Measurements from ENCODE around the gene PPP6R2. TPM values are rescaled to one million over a fixed set of nuclear protein-coding genes. Genes with fewer than 3 reads are reported as not detected.

The PPP6R2 gene
- total RNA-seq, 2 donors from 2014 or later = 80.6 to 107 TPM

DNA sequence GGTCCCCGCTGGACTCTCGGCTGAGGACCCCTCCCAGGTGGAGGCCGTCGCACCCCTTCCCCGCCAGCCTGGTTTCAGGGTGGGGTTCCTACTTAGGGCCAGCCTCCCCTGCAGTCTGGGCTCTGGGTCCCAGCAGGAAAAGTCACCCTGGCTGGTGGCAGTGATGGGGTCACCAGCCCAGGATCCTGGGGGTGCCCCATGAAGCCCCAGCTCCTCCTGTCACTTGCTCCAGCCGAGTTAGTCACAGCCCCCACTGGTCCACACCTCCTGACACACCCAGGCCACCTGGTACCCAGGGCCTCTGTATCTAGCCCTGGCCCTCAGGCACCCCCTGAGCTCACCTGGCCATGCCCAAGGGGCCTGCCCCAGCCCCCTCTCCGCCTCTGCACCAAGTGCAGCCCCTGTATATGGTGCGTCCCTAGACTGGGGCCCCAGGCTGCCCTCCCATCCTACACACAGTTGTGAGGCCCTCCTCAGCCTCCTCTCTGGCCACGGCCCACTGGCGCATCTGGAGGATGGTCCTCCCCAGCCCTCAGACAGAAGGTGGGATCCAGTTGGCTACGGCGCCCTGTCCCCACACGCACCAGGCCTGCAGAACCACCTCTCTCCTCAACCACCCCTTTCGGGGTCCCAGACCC, 42.4 kb upstream of the PPP6R2 start:
- Histone ChIP-seq H3K27ac (peak overlapping the region in 1 of 2 donors; percentile 91), H3K9me3 (no peaks in the 10 kb centered on the region)
- intact Hi-C loops (cut with DNase I) = no loop called here

DNA sequence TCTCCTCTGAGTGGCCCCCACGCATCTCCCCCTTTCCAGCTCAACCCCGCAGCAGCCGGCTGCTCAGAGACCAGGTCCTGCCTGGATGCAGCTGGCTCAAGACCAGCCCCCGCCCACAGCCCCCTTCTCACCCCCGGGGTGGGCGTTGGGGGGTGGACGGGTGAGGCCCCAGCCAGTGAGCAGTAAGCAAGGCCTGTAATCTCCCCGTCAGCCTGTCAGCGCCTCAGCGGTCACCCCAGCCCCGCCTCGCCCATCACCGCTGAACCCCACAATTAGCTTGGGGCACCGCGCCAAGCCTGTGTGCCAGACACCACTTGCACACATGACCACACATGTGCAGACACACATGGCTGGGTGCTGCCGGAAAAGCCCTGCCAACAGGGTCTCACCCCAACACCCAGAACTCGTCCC, 41.5 kb upstream of the PPP6R2 start:
- no peaks in the 10 kb centered on the region for H3K36me3 ChIP-seq
- no peaks in the 10 kb centered on the region for H3K27me3 ChIP-seq (replicated peaks; ENCODE audit: insufficient read depth)
- WGBS = 31% methylated on average over 16 of the region's 17 CpGs
- H3K27ac ChIP-seq = peak overlapping the region; percentile 91 to 94
- H3K9me3 ChIP-seq = no peaks in the 10 kb centered on the region
- intact Hi-C loops (cut with DNase I) = no loop called here
- TF ChIP-seq POLR2AphosphoS5 (IDR thresholded peaks at IDR 0.05) (no peak), POLR2A (IDR thresholded peaks at IDR 0.05) (no peak)
- TF ChIP-seq, protein P1, sequence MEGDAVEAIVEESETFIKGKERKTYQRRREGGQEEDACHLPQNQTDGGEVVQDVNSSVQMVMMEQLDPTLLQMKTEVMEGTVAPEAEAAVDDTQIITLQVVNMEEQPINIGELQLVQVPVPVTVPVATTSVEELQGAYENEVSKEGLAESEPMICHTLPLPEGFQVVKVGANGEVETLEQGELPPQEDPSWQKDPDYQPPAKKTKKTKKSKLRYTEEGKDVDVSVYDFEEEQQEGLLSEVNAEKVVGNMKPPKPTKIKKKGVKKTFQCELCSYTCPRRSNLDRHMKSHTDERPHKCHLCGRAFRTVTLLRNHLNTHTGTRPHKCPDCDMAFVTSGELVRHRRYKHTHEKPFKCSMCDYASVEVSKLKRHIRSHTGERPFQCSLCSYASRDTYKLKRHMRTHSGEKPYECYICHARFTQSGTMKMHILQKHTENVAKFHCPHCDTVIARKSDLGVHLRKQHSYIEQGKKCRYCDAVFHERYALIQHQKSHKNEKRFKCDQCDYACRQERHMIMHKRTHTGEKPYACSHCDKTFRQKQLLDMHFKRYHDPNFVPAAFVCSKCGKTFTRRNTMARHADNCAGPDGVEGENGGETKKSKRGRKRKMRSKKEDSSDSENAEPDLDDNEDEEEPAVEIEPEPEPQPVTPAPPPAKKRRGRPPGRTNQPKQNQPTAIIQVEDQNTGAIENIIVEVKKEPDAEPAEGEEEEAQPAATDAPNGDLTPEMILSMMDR (IDR thresholded peaks at IDR 0.05) = no peak
- no peak for DNase-seq (ENCODE audit: low spot score)
- peaks cover 74% of the 10 kb centered on the region for H3K4me1 ChIP-seq (replicated peaks)
- peak overlapping the region in 1 of 2 donors; percentile 15 for H3K4me3 ChIP-seq

More for the DNA sequence above, 42.4 kb upstream of the PPP6R2 start:
- WGBS = 81% methylated on average over 14 of the region's 14 CpGs
- TF ChIP-seq, protein P1 (IDR thresholded peaks at IDR 0.05) = no peak
- TF ChIP-seq POLR2AphosphoS5 (IDR thresholded peaks at IDR 0.05) = no peak
- no peak for TF ChIP-seq POLR2A (IDR thresholded peaks at IDR 0.05)
- no peak for DNase-seq (ENCODE audit: low spot score)
- Histone ChIP-seq H3K4me3 (no peak overlapping the region), H3K36me3 (no peaks in the 10 kb centered on the region), H3K27me3 (replicated peaks; ENCODE audit: insufficient read depth) (no peaks in the 10 kb centered on the region), H3K4me1 (replicated peaks) (peaks cover 75% of the 10 kb centered on the region)

DNA sequence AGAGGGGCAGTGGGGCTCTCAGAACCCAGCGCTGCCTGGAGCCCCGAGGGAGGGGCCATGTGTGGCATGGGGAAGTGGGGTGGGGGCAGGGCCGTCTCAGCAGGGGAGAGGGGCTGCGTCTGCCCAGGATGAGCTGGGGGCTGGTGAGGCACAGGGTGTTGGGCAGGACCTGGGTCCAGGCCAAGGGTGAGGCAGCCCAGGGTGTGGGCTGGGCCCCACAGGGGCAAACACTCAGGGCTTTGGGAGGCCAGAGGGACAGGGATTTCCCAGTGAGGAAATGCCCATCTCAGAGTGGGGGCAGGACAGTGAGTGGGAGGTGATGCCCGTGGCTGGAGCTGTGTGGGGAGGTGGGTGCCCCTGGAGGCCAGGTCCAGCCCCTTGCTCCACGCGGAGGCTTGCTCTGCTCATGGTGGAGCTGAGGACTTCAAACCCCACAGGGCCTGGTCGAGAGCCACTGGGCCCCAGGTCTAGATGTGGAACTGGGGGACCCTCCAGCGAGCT, 41.0 kb upstream of the PPP6R2 start:
- WGBS = 19% methylated on average over 9 of the region's 9 CpGs
- H3K27ac ChIP-seq = peak overlapping the region; percentile 91 to 94
- H3K4me3 ChIP-seq = peak overlapping the region in 1 of 2 donors; percentile 15
- H3K4me1 ChIP-seq (replicated peaks) = peaks cover 69% of the 10 kb centered on the region
- intact Hi-C loops (cut with DNase I) = no loop called here
- TF ChIP-seq POLR2AphosphoS5 (IDR thresholded peaks at IDR 0.05) = no peak
- TF ChIP-seq, protein P1 (IDR thresholded peaks at IDR 0.05) = no peak
- no peak for TF ChIP-seq POLR2A (IDR thresholded peaks at IDR 0.05)
- H3K27me3 ChIP-seq (replicated peaks; ENCODE audit: insufficient read depth) = no peaks in the 10 kb centered on the region
- H3K9me3 ChIP-seq = no peaks in the 10 kb centered on the region
- H3K36me3 ChIP-seq = no peaks in the 10 kb centered on the region
- no peak for DNase-seq (ENCODE audit: low spot score)

DNA sequence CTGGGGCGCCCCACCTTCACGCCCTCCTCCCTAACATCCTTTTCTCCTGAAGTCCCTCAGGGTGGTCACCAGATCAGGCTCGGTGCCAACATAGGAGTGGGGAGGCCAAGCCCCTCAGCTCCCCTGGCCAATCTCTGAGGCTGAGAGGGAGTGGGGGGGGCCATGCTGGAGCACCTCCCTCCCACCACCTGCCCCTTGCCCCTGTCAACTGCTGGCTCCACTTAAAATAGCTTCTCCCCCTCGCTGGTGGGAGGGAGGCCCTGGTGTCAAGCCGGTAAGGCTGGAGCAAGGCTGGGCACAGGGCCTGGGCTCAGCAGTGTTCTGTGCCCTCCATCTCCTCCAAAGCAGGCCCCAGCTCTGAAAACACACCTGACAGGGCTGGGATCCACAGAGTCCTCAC, 40.6 kb upstream of the PPP6R2 start:
- Histone ChIP-seq H3K4me3 (no peak overlapping the region), H3K9me3 (no peaks in the 10 kb centered on the region), H3K4me1 (replicated peaks) (peaks cover 64% of the 10 kb centered on the region), H3K36me3 (no peaks in the 10 kb centered on the region), H3K27ac (peak overlapping the region; percentile 91 to 94), H3K27me3 (replicated peaks; ENCODE audit: insufficient read depth) (no peaks in the 10 kb centered on the region)
- WGBS = 44% methylated on average over 5 of the region's 5 CpGs
- TF ChIP-seq POLR2AphosphoS5 (IDR thresholded peaks at IDR 0.05) (no peak), POLR2A (IDR thresholded peaks at IDR 0.05) (no peak)
- TF ChIP-seq, protein P1 (IDR thresholded peaks at IDR 0.05) = no peak
- DNase-seq (ENCODE audit: low spot score) = no peak
- intact Hi-C loops (cut with DNase I) = no loop called here

DNA sequence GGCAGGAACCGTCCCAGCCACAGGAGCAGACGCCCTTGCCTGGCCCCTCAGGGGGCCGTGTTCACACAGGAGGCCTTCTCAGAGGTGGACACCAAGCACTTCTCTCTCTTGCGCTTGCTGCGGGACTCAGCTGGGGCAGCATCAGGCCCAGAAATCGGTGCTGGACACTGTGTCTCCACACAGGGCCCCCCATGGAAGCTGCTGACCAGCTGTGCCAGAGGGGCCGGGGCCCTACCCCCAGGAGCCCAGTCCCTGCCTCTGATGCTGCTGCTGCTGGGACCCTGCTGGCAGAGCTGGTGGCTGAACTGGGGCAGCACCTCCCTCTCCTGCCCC, 39.6 kb upstream of the PPP6R2 start:
- Histone ChIP-seq H3K27ac (peak overlapping the region; percentile 91 to 94), H3K36me3 (no peaks in the 10 kb centered on the region), H3K4me3 (peak overlapping the region in 1 of 2 donors; percentile 93), H3K4me1 (replicated peaks) (peaks cover 57% of the 10 kb centered on the region), H3K27me3 (replicated peaks; ENCODE audit: insufficient read depth) (no peaks in the 10 kb centered on the region), H3K9me3 (no peaks in the 10 kb centered on the region)
- TF ChIP-seq POLR2AphosphoS5 (IDR thresholded peaks at IDR 0.05) = no peak
- no peak for TF ChIP-seq POLR2A (IDR thresholded peaks at IDR 0.05)
- TF ChIP-seq, protein P1 (IDR thresholded peaks at IDR 0.05) = no peak
- DNase-seq (ENCODE audit: low spot score) = no peak
- 13% methylated on average over 5 of the region's 7 CpGs for WGBS
- intact Hi-C loops (cut with DNase I) = no loop called here
